HPDE6-E6E7 (cell line): ENCODE data around the gene HOXD9.

Experiments used
- DNase-seq: peaks from one replicate; pipeline ENCODE4 v3.0.0; 2011; ENCODE audit warnings: missing footprints; ENCODE audit errors: extremely low spot score

Gene HOXD9

DNA sequence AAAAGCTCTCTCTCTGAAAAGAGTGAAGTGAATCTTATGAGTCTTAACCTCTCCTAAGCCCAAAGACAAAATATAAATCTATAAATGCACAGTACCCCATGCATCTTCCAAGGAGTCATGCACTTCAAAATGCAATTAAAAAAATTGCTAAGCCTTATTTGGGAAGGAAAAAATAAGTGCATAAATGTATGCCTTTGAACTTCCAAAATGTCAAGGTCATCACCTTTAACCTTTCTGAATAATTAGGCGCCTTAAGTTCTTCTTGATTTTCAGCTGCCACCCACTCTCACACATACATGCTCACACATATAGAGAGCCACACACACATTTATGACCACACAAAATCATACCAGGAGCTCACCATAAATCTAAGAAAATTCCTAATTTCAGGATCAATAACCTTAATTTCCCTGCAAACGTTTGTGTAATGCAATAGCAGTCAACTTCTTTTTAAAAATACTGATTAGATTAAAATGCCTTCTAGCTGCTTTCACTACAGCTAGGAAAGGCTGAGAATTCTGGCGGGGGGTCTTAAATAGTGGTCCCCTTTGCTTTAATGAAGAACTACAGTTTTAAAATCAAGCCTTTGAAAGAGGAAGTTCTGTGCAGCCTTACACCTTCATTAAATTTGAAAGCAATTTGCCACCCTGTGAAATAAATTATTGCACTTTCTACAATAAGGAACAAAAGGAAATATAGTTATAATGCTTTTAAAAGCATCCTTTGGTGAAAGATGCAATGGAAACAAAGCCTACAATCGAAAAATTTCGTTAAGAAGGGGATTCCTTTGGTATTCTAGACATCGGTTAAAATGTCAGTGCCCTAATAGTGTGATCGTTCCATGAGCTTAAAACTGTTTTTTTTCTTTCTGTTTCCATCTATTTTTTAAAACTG, 11.9 kb upstream of the HOXD9 start:
- no peak for DNase-seq

DNA sequence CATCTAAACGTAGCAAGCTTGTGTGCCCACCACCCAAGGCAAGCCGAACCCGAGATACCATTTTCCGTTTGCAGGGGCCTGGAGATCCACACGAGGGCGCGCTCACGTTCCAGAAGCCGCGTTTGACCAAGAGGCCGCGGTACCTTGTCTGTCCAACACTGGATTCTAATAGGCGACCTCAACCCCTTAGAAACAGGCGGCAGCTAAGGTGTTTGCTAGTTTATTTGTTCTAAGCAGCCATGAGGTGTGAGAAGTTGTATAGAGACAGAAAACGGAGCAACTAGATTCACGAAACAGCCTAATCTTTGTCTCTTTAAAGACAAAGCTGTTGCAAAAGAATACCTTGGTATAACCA, 11.2 kb upstream of the HOXD9 start:
- no peak for DNase-seq

DNA sequence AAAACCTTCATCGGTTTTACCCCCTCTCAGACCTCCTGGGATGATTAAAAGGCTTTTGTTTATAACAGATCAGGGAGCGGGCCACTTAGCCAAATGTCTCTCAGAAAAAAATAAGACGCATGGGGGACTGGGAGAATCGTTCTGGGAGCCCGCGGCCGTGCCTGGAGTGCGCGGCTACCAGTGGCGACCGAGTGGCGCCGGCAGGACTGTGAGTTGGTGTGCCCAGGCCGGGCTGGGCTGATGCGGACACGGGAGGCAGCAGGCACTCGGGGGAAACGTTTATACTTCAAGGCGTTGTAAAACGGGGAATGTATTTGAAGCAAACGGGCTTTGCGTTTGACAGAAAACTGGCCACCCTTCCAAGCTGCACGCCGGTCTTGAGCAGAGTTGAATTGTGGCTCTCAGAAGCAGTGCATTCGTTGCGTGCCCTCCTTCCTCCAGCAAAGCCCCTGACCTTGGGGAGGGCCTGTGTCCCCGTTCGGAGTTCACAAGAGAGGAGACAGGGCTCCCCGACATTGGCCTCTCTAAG, 10.6 kb upstream of the HOXD9 start:
- no peak for DNase-seq

DNA sequence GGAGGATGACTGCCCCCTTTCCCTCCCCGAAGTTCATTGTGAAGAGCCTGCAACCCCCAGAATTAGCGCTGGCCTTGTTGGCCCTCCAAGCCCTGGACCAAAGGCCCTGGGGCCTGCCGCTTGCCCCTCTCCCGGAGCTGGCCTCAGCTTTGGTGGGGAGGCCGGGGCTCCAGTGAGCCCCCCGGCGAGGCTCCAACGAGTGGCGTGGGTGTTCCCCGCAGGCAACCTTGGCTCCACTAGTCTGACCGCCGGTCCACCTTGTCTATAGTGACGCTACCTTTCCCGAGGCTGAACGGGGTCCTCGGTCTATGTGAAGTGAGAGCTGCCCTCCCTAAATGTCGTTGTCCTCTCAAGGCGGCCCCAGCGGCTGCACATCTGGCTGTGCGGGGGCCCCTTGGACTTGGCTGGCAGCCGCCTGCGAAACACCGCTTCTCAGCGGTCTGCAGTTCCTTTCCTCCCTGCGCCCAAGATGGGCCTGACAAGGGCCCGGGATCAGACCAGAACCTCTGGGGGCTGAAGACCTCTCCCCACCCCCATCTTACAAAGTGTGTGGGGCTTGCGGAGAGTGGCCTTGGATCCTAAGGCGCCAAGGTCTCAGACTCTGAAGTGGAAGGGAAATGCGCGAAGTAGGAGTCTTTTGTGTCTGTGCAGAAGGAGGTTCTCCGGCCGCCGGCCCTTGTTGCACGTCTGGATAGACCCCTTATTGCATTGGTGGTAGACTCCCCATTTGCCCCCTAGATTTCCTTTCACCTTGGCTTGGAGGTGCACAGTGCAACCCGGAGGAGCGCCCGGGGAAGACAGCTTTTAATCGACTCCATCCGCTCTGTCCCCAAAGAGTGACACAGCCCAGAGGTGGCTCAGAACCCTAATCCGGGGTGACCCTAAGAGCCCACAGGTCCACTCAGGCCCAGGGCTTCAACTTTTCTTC, 9.9 kb upstream of the HOXD9 start:
- DNase-seq: no peak

DNA sequence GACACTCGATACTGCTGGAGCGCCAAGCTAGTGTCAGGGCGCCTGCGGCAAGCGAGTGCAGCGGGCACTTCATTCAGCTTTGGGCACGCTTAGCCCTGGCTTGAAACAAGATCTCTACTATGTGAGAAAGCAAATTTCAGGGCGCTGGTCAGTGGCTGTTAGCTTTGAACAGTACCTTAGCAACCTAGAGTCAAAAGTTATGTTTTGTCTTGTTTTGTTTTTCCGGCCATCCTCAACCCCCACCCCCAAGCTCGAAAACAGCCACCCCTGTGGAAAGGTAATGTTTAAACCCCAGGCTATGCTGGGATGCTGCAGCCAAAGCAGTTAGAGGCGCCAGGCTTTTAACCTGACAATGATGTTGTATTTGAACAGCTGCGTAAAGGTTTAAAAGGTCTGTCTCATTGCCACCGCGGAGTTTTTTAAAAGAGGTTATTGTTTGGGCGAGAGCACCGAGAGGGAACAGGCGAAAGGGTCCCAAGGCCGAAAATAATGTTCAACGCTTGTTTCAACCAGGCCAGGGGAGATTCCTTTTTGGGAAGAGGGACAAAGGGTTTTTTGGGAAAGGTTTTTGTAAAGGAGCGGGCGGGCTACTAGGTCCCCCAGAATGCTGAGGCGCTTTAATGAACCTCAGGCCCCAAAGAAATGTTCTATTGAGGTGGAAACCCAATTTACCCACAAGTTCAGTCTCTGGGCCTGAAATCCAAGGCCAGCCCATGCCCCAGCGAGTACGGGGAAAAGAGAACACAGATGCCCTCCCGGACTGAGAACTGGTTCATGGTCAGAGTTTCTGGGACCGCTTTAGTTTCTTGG, 8.2 kb upstream of the HOXD9 start:
- no peak for DNase-seq

DNA sequence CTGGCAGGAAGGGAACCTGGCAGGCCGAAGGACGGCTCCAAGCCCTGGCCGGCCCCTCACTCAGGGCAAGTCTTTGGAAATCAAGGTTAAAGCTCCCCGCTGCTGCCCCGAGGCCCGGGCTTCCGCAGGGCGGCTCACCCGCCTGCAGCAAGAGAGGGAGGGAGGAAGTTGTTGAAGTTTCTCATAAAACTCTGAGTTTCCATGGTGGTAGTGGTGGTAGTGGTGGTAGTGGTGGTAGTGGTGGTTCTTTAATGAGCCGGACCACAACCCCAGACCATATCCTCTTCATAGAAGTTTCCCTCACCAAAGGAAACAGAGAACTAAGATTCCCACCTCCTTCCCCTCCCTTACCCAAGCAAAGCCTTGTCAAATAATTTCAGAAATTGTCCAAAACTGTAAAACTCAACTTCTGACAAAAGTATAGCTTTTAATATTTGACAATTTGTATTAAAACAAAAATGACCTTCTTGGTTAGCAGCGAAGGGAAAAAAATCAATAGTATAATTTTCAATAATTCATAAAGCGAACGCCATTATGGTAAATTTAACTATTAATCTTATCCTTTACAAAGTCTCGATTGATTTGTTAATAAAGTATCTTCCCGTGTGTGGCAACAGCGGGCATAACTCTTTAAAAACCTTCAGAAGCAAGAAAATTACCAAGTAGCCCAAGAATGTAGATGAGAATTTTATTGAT, 7.4 kb upstream of the HOXD9 start:
- DNase-seq: no peak

DNA sequence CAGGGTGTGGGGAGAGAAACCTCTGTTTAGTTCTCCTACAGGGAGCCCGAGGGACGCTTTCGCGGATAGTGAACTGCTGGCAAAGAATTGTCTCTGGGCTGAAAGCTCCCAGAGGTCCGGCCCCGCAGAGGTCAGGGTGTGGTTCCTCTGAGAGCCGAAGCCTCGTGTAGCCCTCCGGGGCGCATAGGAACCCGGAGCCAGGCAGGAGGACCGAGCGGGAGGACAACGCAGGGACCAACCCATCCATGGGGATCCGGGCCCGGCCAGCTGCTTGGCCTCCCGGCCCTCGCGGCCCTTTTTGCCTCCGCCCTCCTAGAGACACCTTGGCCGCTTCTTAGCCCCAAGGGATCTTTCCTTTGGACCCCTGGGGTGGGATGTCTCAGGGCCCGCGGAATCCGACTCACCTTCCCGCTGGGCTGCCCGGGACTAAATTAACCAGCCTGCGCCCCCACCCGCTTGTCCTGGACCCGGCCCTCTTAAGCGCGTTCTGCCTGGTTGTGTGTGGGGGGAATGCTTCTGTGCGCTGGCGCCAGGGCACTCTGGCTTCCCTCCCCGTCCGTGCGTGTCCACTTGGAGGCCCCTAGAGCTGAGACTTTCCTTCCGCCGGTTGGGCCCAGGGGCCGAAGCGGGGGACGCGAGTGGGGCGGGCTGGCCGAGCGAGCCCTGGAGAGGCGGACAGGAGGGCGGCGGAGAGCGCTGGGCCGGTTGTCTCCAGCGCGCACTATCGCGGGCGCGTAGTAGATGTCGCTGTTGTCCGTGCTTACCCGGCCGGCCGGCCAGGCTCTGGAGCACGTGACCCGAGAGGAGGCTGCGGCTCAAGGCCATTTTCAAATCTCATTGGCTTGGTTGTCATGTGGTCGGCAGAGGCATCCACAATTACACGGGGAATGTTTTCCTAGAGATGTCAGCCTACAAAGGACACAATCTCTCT, 6.4 kb upstream of the HOXD9 start, which contains the start of gene HOXD10:
Gene HOXD10 (plus strand): TSS at position 896 of the 931 bp plus-strand sequence. CDS start 56 bp downstream, outside the sequence.
- DNase-seq: no peak

DNA sequence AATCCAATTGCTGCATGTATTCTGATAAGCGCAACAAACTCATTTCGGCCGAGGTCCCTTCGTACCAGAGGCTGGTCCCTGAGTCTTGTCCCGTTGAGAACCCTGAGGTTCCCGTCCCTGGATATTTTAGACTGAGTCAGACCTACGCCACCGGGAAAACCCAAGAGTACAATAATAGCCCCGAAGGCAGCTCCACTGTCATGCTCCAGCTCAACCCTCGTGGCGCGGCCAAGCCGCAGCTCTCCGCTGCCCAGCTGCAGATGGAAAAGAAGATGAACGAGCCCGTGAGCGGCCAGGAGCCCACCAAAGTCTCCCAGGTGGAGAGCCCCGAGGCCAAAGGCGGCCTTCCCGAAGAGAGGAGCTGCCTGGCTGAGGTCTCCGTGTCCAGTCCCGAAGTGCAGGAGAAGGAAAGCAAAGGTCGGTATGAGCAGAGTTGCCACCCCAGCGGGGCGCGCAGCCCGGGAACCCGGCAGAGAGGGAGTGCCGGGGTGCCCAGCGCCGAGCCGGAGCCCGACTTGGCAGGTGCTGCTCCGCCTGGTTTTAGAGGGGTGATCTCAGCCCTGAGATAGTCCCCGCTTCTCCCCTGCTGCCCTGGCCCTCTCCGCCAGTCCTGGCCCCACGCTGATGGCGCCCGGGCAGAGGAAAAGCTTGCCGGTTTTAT, 5.2 kb upstream of the HOXD9 start:
- DNase-seq: no peak

DNA sequence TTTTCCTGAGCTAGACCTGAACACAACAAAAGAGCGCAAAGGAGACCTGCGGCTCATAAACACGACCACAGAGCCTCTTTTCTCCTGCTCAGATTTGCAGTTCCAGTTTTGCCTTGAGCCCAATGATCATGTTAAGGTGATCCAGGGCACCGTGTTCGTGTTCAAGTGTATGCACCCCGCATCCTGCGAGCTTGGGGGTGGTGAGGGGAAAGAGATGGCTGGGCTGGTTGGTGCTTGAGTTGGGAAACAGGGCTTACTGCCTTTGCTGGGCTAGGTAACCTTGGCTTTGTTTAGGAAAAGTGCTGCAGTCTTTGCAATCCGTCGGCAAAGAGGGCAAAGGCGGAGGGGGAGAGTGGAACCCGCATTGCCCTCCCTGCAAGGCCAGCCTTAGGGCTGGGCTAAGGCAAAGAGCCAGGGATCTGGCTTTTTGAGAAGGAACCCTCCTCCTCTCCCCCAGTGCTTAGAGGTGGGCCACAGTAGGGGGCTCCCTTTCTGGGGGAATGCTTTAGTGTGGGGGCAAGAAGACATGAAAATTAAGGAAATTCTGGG, 4.6 kb upstream of the HOXD9 start:
- no peak for DNase-seq

DNA sequence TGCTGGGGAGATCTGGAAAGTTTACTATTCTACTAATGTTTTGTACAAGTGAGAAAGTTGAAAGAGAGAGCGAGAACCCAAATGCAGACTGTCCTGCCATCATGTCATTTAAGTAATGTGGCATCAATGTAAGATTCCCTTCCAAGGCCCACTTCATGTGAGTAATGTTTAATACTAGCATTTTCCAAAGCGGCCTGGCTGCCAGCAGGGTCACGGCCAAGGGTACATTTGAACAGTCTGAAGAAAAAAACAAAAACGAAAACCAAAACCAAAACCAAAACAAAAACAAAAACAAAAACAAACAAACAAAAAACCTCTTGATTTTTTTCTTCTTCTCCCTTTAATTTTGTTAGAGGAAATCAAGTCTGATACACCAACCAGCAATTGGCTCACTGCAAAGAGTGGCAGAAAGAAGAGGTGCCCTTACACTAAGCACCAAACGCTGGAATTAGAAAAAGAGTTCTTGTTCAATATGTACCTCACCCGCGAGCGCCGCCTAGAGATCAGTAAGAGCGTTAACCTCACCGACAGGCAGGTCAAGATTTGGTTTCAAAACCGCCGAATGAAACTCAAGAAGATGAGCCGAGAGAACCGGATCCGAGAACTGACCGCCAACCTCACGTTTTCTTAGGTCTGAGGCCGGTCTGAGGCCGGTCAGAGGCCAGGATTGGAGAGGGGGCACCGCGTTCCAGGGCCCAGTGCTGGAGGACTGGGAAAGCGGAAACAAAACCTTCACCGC, 3.7 kb upstream of the HOXD9 start:
- DNase-seq: no peak

DNA sequence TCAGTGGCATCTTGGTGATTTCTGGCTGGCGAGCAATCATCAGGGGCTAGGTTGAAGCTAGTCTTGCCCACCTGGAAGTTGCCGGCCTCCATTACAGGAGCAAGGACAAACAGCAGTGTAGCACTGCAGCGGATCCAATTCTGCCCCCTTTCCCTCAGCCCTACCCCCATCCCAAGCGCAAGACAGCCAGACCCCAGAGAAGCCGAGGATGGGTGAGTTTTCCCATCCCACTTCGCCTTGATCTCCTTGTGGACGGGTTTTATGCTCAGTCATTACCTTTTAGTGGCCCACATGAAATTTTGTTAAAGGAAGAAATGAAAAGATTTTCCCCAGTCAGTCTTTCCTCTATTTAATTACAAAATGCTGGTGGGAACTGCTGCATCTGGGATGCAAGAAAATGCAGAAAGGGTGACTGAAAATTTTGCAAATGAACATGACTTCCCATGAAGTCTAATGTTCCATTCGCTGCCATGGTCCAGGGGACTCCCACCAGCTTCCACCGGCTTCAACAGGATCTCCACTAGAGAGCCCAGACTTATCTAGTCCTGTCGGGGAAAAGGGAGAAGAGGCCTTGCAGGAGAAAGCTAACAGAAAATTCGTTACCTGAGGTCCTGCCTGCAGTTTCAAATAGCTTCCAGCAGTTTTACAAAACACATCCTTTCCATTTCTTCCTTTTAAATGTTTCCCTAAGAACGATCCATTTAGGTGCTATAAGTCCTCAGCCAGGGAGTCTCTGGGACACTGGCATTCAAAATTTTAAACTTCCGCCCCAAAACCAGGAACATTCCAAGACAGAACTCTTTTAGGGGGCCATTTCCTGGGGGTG, 1.9 kb upstream of the HOXD9 start:
- no peak for DNase-seq

DNA sequence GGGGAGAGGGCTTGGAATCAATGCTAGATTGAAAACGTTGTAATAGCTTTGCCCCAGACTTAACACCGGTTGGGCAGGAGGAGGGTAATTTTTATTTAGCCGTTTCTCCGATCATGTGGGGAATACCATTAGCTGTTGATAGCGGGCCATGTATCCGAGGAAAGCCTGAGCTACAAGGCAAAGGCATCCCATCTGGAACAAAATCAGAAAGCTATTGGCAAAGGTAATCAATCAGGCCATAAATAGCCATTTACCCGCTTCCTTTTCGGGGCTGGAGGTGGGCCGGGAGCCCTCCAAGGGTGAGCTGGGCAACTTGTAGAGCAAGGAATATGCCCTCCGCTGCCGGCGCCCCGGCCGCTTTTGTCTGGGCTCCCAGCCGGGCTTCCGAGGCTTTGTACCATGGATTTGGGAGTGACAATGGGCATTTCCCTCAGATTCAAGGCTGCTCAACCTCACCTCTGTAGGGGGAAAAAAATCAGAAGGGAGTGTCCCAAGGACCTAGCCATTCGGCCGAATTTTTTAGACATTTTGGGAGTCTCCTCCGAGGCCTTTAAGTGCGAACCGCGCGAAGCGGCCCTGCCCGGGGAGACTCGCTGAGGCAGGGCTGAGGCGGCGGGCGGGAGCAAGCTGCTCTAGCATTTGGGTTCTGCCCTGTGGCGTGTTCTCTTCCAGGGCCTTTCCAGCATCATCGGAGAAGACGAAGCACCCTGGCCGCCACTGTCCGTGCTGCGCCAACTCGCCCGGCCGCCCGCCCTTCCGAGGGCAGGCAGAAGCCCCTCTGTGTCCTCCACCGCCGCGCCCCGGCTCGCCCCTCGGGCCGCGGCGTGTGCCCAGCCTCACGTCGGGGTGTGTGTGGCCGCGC, 1.1 kb upstream of the HOXD9 start:
- DNase-seq: no peak

DNA sequence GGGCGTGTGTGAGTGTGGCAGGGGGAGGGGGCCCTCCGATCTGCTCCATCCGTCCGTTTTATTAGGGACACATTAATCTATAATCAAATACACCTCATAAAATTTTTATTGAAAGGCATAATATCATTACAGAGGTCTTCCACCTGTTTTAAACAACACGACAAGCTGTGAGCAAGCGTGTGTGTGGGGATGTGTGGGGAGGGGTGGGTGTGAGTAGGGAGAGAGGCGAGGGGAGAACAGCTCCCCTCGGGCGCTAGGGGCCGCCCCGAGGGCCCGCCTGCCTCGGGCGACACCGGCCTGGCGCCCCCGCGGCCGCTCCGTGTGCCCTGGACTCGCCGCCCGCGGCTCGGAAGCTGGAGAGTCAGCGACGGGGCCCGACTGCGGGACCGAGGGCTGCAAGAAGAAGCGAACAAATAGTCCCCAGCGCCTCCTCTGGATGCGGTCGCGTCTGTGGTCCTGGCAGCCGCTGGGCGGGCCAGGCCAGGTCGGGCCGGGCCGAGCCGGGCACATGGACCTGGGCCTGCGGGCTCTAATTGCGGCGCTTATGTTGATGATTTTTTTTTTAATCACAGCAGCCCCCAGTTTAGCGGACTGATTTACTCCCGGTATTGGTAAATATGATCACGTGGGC, 352 bp upstream of the HOXD9 start:
- DNase-seq: no peak

DNA sequence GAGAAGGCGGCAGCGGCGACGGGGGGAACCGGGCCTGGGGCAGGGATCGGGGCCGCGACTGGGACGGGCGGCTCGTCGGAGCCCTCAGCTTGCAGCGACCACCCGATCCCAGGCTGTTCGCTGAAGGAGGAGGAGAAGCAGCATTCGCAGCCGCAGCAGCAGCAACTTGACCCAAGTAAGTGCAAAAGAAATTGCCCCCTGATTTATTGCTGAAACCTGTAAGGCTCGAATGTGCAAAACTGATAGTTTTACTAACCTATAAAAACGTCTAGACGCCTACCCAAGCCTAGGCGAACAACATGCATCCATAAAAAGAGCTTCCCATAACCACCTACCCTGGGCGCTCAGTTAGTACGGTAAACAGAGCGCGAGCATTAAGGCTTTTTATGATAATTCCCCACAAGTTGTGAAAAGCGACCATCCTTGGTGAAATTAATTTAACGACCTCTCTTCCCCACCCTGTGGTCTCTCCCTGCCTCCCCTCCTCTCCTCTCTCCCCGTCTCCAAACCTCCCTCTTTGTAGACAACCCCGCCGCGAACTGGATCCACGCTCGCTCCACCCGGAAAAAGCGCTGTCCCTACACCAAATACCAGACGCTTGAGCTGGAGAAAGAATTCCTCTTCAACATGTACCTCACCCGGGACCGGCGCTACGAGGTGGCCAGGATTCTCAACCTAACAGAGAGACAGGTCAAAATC, 1.0 kb downstream of the HOXD9 start:
- no peak for DNase-seq
